Measurements from ENCODE around the gene RSRC2. TPM values are rescaled to one million over a fixed set of nuclear protein-coding genes. Genes with fewer than 3 reads are reported as not detected.

Gene RSRC2
- total RNA-seq, 1 donor from 2014 or later, result 22.6 TPM

DNA sequence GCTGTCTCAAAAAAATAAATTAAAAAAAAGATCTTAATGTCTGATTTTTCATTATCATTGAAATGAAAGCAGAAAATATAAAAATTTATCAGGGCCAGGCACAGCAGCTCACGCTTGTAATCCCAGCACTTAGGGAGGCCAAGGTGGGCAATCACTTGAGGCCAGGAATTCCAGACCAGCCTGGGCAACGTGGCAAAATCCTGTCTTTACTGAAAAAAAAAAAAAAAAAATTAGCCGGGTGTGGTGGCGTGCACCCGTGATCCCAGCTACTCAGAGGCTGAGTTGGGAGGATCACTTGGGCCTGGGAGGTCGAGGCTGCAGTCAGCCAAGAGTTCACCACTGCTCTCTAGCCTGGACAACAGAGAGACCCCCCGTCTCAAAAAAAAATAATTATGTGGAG is 66.7 kb downstream of the RSRC2 start:
- no peaks in the 10 kb centered on the region for H3K27me3 ChIP-seq (ENCODE audit: control insufficient read depth, insufficient read depth, low read length)
- H3K36me3 ChIP-seq (ENCODE audit: control insufficient read depth, insufficient read depth, low read length), result no peaks in the 10 kb centered on the region
- DNase-seq (ENCODE audit: low read depth) (no peak), FAIRE-seq (no peak)
- TF ChIP-seq CTCF (IDR thresholded peaks at IDR 0.05; ENCODE audit: insufficient read depth, low read length, severe bottlenecking), result no peak
- no peak overlapping the region for H3K4me3 ChIP-seq (ENCODE audit: low read depth, low read length)

GRCh38 chr12:122459211-122459610 is 67.5 kb downstream of the RSRC2 start:
- no peaks in the 10 kb centered on the region for H3K36me3 ChIP-seq (ENCODE audit: control insufficient read depth, insufficient read depth, low read length)
- no peak for TF ChIP-seq CTCF (IDR thresholded peaks at IDR 0.05; ENCODE audit: insufficient read depth, low read length, severe bottlenecking)
- H3K4me3 ChIP-seq (ENCODE audit: low read depth, low read length), result no peak overlapping the region
- H3K27me3 ChIP-seq (ENCODE audit: control insufficient read depth, insufficient read depth, low read length), result no peaks in the 10 kb centered on the region
- DNase-seq (ENCODE audit: low read depth), result no peak
- FAIRE-seq, result no peak

DNA sequence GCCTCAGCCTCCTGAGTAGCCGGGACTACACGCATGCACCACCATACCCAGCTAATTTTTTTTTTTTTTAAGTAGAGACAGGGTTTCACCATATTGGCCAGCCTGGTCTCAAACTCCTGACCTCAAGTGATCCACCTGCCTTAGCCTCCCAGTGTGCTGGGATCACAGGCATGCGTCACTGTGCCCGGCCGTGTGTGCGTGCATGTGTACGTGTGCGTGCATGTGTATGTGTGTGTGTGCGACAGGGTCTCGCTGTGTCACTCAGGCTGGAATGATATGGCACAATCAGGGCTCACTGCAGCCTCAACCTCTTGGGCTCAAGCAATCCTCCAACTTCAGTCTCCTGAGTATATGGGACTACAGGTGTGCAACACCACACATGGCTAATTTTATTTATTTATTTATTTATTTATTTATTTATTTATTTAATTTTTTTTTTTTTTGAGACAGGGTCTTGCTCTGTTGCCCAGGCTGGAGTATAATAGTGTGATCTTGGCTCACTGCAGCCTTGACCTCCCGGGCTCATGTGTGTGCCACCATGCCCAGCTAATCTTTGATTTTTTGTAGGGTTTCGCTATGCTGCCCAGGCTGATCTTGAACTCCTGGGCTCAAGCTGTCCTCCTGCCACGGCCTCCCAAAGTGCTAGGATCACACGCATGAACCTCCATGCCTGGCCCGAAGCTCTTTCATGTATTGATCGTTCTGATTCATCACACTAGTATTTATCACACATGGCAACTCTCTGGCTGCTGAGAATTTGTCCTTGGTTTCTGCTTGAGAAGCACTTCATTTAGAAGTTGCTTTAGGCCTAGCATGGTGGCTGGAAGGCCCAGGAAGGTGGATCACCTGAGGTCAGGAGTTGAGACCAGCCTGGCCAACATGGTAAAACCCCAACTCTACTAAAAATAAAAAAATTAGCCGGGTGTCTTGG is 68.4 kb downstream of the RSRC2 start:
- Histone ChIP-seq H3K4me3 (ENCODE audit: low read depth, low read length) (no peak overlapping the region), H3K36me3 (ENCODE audit: control insufficient read depth, insufficient read depth, low read length) (no peaks in the 10 kb centered on the region), H3K27me3 (ENCODE audit: control insufficient read depth, insufficient read depth, low read length) (no peaks in the 10 kb centered on the region)
- FAIRE-seq (no peak), DNase-seq (ENCODE audit: low read depth) (no peak)
- no peak for TF ChIP-seq CTCF (IDR thresholded peaks at IDR 0.05; ENCODE audit: insufficient read depth, low read length, severe bottlenecking)

DNA sequence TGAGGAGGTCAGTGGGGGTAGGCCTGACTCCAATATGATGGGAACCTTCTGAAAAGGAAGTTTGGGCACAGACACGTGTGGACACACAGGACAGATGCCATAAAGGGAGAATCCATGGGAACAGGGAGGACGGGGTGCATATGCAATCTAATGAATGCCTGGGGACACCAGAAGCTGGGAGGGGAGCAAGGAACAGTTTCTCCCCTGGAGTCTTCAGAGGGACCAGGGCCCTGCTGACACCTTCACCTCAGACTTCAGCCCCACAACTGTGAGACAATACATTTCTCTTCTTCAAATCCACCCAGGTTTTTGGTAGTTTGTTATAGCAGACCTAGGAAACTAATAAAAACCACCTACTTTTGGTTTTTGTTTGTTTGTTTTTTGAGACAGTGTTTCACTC is 69.1 kb downstream of the RSRC2 start:
- DNase-seq (ENCODE audit: low read depth), result no peak
- H3K4me3 ChIP-seq (ENCODE audit: low read depth, low read length), result no peak overlapping the region
- H3K27me3 ChIP-seq (ENCODE audit: control insufficient read depth, insufficient read depth, low read length), result no peaks in the 10 kb centered on the region
- H3K36me3 ChIP-seq (ENCODE audit: control insufficient read depth, insufficient read depth, low read length), result no peaks in the 10 kb centered on the region
- no peak for FAIRE-seq
- TF ChIP-seq CTCF (IDR thresholded peaks at IDR 0.05; ENCODE audit: insufficient read depth, low read length, severe bottlenecking), result no peak

DNA sequence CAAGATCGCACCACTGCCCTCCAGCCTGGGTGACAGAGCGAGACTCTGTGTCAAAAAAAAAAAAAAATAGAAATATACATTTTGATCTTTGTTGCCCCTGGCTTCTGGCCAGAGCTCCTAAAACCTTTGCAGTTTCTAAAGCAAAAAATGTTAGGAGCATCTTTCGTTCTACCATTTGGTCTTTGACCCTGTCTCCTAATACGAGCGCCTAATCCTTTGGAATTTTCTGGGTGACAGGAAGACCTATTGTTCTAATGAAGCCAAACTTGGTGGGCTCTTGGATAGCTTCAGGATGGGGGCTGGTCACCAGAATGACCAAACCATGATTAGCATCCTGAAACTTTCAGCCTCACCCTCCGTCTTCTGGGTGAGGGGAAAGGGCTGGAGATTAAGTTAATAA is 72.0 kb downstream of the RSRC2 start:
- no peaks in the 10 kb centered on the region for H3K36me3 ChIP-seq (ENCODE audit: control insufficient read depth, insufficient read depth, low read length)

More for the DNA sequence above, 72.0 kb downstream of the RSRC2 start:
- TF ChIP-seq CTCF (IDR thresholded peaks at IDR 0.05; ENCODE audit: insufficient read depth, low read length, severe bottlenecking), result no peak
- H3K4me3 ChIP-seq (ENCODE audit: low read depth, low read length), result no peak overlapping the region
- FAIRE-seq (no peak), DNase-seq (ENCODE audit: low read depth) (no peak)
- no peaks in the 10 kb centered on the region for H3K27me3 ChIP-seq (ENCODE audit: control insufficient read depth, insufficient read depth, low read length)

Measured in bronchial epithelial cell (primary cell).